Peyer's patch (tissue), 4 donors: Measurements from ENCODE around the gene PLIN1.

Source experiments
- CTCF ChIP-seq, 6 experiments: fragments of 450-650 bp in 4 of 6; fragments of 200-600 bp in 2 of 6; sonication (generic) in 1 of 6; IDR thresholded peaks; one replicate each; pipeline ENCODE4 v1.5.1; 2017 to 2019; ENCODE audit warnings: antibody characterized with exemption in 6 of 6, mild to moderate bottlenecking in 3 of 6, moderate library complexity in 1 of 6
- POLR2A ChIP-seq, 2 donors: fragments of 450-650 bp; IDR thresholded peaks; one replicate each; pipeline ENCODE4 v1.5.1; 2017; ENCODE audit warnings: antibody characterized with exemption in 2 of 2, mild to moderate bottlenecking in 2 of 2, moderate library complexity in 2 of 2

GRCh38 chr15:89695198-89695597, 16.0 kb upstream of the PLIN1 start:
- no peak for TF ChIP-seq CTCF (IDR thresholded peaks at IDR 0.05)
- TF ChIP-seq POLR2A (IDR thresholded peaks at IDR 0.05), result no peak
